Panc1 (cell line): ENCODE measurements around the gene TTC23L. TPM values are rescaled to one million over a fixed set of nuclear protein-coding genes. Genes with fewer than 3 reads are reported as not detected.
"Not testable (repeated sequence)": the region's sequence is repeated elsewhere in the genome, so short reads cannot be mapped to it uniquely, and the experiment has no call there.

Source experiments
- ATAC-seq: fragments of 200-7000 bp; cut with Tn5 transposase; 2 replicates; pipeline ENCODE4 v1.9.1; 2020; ENCODE audit warnings: mild to moderate bottlenecking, moderate library complexity
- BruUV-seq: library from RNA; stranded (reverse); fragments of 400-500 nt; replicated peaks from 2 replicates; lab custom pipeline; 2021; lab: Mats Ljungman, UMichigan
- CTCF ChIA-PET: fragments of 300-600 bp; sonication (Branson Sonifier 250); formaldehyde crosslinking; loops from one replicate; lab custom pipeline; 2022; ENCODE audit warnings: antibody characterized with exemption; lab: Charles Lee
- POLR2A ChIA-PET: fragments of 300-600 bp; sonication (Branson Sonifier 250); formaldehyde crosslinking; loops from one replicate; lab custom pipeline; 2022; ENCODE audit warnings: antibody characterized with exemption; lab: Charles Lee
- DNase-seq: peaks from one replicate; pipeline ENCODE4 v3.0.0-alpha.2; 2010; ENCODE audit warnings: low read depth, low spot score
- H3K27ac ChIP-seq: 2 replicates; pipeline ENCODE4 v1.5.1; 2011; ENCODE audit warnings: mild to moderate bottlenecking, low read length, inconsistent platforms
- H3K27me3 ChIP-seq: fragments of 200-500 bp; sonication (Bioruptor generic); 2 replicates; pipeline ENCODE4 v1.6.0; 2014; ENCODE audit warnings: low read length, inconsistent platforms; ENCODE audit not compliant: control insufficient read depth, insufficient read depth
- H3K36me3 ChIP-seq: fragments of 200-500 bp; sonication (Bioruptor generic); 2 replicates; pipeline ENCODE4 v1.5.1; 2014; ENCODE audit warnings: inconsistent platforms, mild to moderate bottlenecking, low read length, moderate library complexity; ENCODE audit not compliant: control insufficient read depth, insufficient read depth
- H3K4me1 ChIP-seq: 2 replicates; pipeline ENCODE4 v1.5.1; 2011; ENCODE audit warnings: inconsistent platforms, mild to moderate bottlenecking, low read length, moderate library complexity; ENCODE audit not compliant: control insufficient read depth, insufficient read depth
- H3K4me3 ChIP-seq, 2 experiments: 2 replicates each; pipeline ENCODE4 v1.5.1; 2011 to 2012; ENCODE audit warnings: low read depth in 2 of 2, low read length in 2 of 2, mild to moderate bottlenecking in 2 of 2, inconsistent platforms in 1 of 2, moderate library complexity in 1 of 2
- H3K9me3 ChIP-seq: fragments of 200-500 bp; sonication (Bioruptor generic); 2 replicates; pipeline ENCODE4 v1.5.1; 2014; ENCODE audit warnings: low read depth, mild to moderate bottlenecking, inconsistent platforms, low read length, moderate library complexity; ENCODE audit not compliant: control insufficient read depth, insufficient read depth
- CTCF ChIP-seq: fragments of 450-650 bp; IDR thresholded peaks from 2 replicates; pipeline ENCODE4 v1.5.1; 2017; ENCODE audit warnings: mild to moderate bottlenecking
- POLR2AphosphoS5 ChIP-seq: IDR thresholded peaks from 2 replicates; pipeline ENCODE4 v1.6.1; 2012; ENCODE audit warnings: mild to moderate bottlenecking, low read depth, low read length, moderate library complexity
- REST ChIP-seq, 2 experiments: IDR thresholded peaks; 2 replicates each; pipeline ENCODE4 v1.6.1; 2011 to 2012; ENCODE audit warnings: low read depth in 2 of 2, control low read depth in 1 of 2, low read length in 1 of 2, mild to moderate bottlenecking in 1 of 2, moderate library complexity in 1 of 2; ENCODE audit not compliant: insufficient read depth in 1 of 2
- SIN3A ChIP-seq: IDR thresholded peaks from 2 replicates; pipeline ENCODE4 v1.6.1; 2012; ENCODE audit warnings: low read depth, mild to moderate bottlenecking, low read length, moderate library complexity, borderline replicate concordance; ENCODE audit not compliant: insufficient read depth
- in situ Hi-C: cut with HindIII; loops from 2 replicates; pipeline ENCODE4 v1.10.0; 2016; ENCODE audit warnings: low sequenced_read_pairs, low pct_unique_long_range_greater_than_20kb
- intact Hi-C: fragments of 100-400 bp; cut with micrococcal nuclease; formaldehyde crosslinking; loops from one replicate; pipeline ENCODE4 v1.10.0; 2022; ENCODE audit not compliant: unreplicated experiment
- total RNA-seq: library from RNA; stranded (reverse); gene quantifications from one replicate; pipeline ENCODE4 v1.2.1, GENCODE V29; 2021; ENCODE audit not compliant: unreplicated experiment

Gene TTC23L
- total RNA-seq, 1 experiment from 2014 or later: not detected

- DNase-seq (no peak), ATAC-seq (no peak)
- Histone ChIP-seq H3K27ac (no peak overlapping the region), H3K9me3 (no peaks in the 10 kb centered on the region), H3K4me3 (no peak overlapping the region), H3K36me3 (no peaks in the 10 kb centered on the region), H3K27me3 (no peaks in the 10 kb centered on the region), H3K4me1 (no peaks in the 10 kb centered on the region)
- in situ Hi-C loops: no loop called here
- ChIA-PET CTCF (no interaction called here), POLR2A (no interaction called here)
- no TSS peak for BruUV-seq
- TF ChIP-seq CTCF: no peak
- no peak for TF ChIP-seq POLR2AphosphoS5
- TF ChIP-seq SIN3A: no peak
- TF ChIP-seq REST (IDR thresholded peaks at IDR 0.05; ENCODE audit: insufficient read depth in 1 of 2, low read depth in 2 of 2, low read length in 1 of 2): no peak
- intact Hi-C loops: no loop called here
These were observed 11.1 kb upstream of the TTC23L start for GRCh38 chr5:34827588-34828506.

GRCh38 chr5:34830827-34831226 is 8.1 kb upstream of the TTC23L start:
- H3K36me3 ChIP-seq, H3K9me3 ChIP-seq, in situ Hi-C loops, ATAC-seq, H3K27ac ChIP-seq, intact Hi-C loops, H3K4me1 ChIP-seq, H3K27me3 ChIP-seq, H3K4me3 ChIP-seq, POLR2A ChIA-PET, CTCF ChIA-PET, BruUV-seq, DNase-seq: not testable (repeated sequence)

- in situ Hi-C loops (no loop called here), intact Hi-C loops (no loop called here)
- DNase-seq (no peak), ATAC-seq (no peak)
- Histone ChIP-seq H3K9me3 (no peaks in the 10 kb centered on the region), H3K27me3 (no peaks in the 10 kb centered on the region), H3K4me1 (no peaks in the 10 kb centered on the region), H3K27ac (no peak overlapping the region), H3K36me3 (no peaks in the 10 kb centered on the region), H3K4me3 (no peak overlapping the region)
- ChIA-PET POLR2A (no interaction called here), CTCF (no interaction called here)
- no TSS peak for BruUV-seq
- TF ChIP-seq SIN3A: no peak
- no peak for TF ChIP-seq CTCF
These were observed 7.7 kb upstream of the TTC23L start for GRCh38 chr5:34831303-34831702.
